ENCODE data around the gene KANSL1L.

- TF ChIP-seq CTCF (IDR thresholded peaks at IDR 0.05; ENCODE audit: low read depth, low read length) (no peak), POLR2A (IDR thresholded peaks at IDR 0.05; ENCODE audit: extremely low read depth, insufficient read length) (no peak)
Measured at GRCh38 chr2:210063306-210063705, 107.9 kb downstream of the KANSL1L start.

All from NB4 (cell line).